A549 (cell line): Measurements from ENCODE around the gene TSPAN4.

Experiments
- CBX8 ChIP-seq: fragments of 200-600 bp; sonication (generic); IDR thresholded peaks from 2 replicates; pipeline ENCODE4 v1.6.1; 2016
- CTCF ChIP-seq: fragments of >200 bp; sonication (Bioruptor Twin); formaldehyde crosslinking; IDR thresholded peaks from 3 replicates; pipeline ENCODE4 v1.5.1; 2016
- ESRRA ChIP-seq: fragments of 150-350 bp; IDR thresholded peaks from 2 replicates; pipeline ENCODE4 v1.6.1; 2014; ENCODE audit warnings: mild to moderate bottlenecking, low read length, borderline replicate concordance
- FOXS1 ChIP-seq: fragments of 250-450 bp; sonication (Bioruptor Pico); IDR thresholded peaks from 2 replicates; pipeline ENCODE4 v1.5.0; 2020; ENCODE audit warnings: mild to moderate bottlenecking, moderate library complexity
- HES2 ChIP-seq: fragments of >200 bp; sonication (Bioruptor Twin); formaldehyde crosslinking; IDR thresholded peaks from 2 replicates; pipeline ENCODE4 v1.6.1; 2016
- HOXA7 ChIP-seq: fragments of 250-450 bp; sonication (Bioruptor Pico); IDR thresholded peaks from 2 replicates; pipeline ENCODE4 v1.5.0; 2020; ENCODE audit warnings: mild to moderate bottlenecking, moderate library complexity
- KDM5A ChIP-seq: fragments of 200-600 bp; sonication (generic); IDR thresholded peaks from 2 replicates; pipeline ENCODE4 v1.6.1; 2016; ENCODE audit warnings: antibody characterized with exemption, mild to moderate bottlenecking
- MAX ChIP-seq: IDR thresholded peaks from 2 replicates; pipeline ENCODE4 v1.6.1; 2012
- MYC ChIP-seq: IDR thresholded peaks from 2 replicates; pipeline ENCODE4 v1.6.1; 2012; ENCODE audit warnings: mild to moderate bottlenecking, inconsistent platforms, low read length, improper control_type of control experiment, borderline replicate concordance
- POLR2A ChIP-seq: IDR thresholded peaks from 2 replicates; pipeline ENCODE4 v1.6.1; 2012; ENCODE audit warnings: mild to moderate bottlenecking, low read length
- RARB ChIP-seq: fragments of 250-450 bp; sonication (Bioruptor Pico); IDR thresholded peaks from 2 replicates; pipeline ENCODE4 v1.8.0; 2021; ENCODE audit warnings: mild to moderate bottlenecking, moderate library complexity
- REST ChIP-seq: fragments of 200-600 bp; sonication (generic); IDR thresholded peaks from 2 replicates; pipeline ENCODE4 v1.6.1; 2016; ENCODE audit warnings: antibody characterized with exemption, mild to moderate bottlenecking, moderate library complexity
- RFX5 ChIP-seq: fragments of 450-650 bp; IDR thresholded peaks from 2 replicates; pipeline ENCODE4 v1.7.1; 2014; ENCODE audit warnings: antibody characterized with exemption, mild to moderate bottlenecking, moderate library complexity
- RNF2 ChIP-seq: fragments of 200-600 bp; sonication (generic); IDR thresholded peaks from 2 replicates; pipeline ENCODE4 v1.6.1; 2016; ENCODE audit warnings: low read depth, mild to moderate bottlenecking, antibody characterized with exemption, moderate library complexity, borderline replicate concordance

- TF ChIP-seq CTCF (peak; percentile 45; the same call in 2 of the 3 replicates), REST (no peak), RFX5 (no peak), HOXA7 (CRISPR knock-in tag) (no peak), ESRRA (no peak), RARB (CRISPR knock-in tag) (no peak), KDM5A (no peak), CBX8 (no peak), POLR2A (0 out of 2 replicates have a peak, but pooled peaks have one; percentile 4), MYC (no peak), MAX (peak; percentile 21; the same call in 1 of the 2 replicates), FOXS1 (CRISPR knock-in tag) (no peak), HES2 (no peak), RNF2 (no peak)
Measured at GRCh38 chr11:839875-840617, 2.6 kb upstream of the TSPAN4 start.
